HG03060 (cell line): Measurements from ENCODE around the gene ST6GALNAC3.
"Not testable (repeated sequence)": the region's sequence is repeated elsewhere in the genome, so short reads cannot be mapped to it uniquely, and the experiment has no call there.

Source experiments
- ATAC-seq: cut with Tn5 transposase; IDR thresholded peaks from one replicate; pipeline ENCODE4 v1.9.1; 2021; ENCODE audit warnings: low read depth, moderate number of reproducible peaks; ENCODE audit not compliant: unreplicated experiment

The ST6GALNAC3 gene

DNA sequence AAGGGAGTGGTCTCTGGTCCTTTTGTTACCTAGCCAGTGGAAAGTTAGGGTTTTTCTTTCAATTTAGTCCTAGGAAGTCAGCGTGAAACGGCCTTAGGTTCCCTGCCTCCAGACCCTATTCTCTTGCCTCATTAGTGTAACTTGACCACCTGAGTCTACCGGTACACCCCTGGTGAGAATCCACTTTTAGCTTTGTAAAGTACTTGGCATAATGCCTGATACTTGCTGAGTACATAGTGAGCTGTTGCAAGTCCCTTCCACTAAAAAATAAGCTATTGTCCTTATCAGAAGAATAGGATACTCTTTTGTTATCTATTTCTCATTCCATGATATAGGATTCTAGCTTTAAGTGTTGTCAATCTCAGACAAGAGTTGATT, 228.8 kb downstream of the ST6GALNAC3 start:
- ATAC-seq, result no peak

DNA sequence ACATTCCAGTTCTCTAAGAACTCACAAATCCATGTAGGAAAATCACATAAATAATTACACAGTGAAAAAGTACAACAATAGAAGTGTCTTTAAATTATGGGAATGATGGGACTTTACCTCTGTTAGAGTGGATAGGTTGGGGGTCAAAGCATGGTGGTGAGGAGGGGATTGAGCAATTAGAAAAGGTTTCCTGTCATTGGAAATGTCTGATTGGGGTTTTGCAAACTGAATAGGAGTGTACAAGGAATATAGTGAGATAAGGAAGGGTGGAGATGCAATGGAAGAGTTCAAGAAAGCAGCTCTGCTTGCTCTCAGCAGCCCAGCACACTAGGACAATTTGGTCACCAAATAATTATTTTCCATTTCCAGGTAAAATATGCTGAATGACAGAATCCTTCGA, 238.8 kb downstream of the ST6GALNAC3 start:
- ATAC-seq, result no peak

DNA sequence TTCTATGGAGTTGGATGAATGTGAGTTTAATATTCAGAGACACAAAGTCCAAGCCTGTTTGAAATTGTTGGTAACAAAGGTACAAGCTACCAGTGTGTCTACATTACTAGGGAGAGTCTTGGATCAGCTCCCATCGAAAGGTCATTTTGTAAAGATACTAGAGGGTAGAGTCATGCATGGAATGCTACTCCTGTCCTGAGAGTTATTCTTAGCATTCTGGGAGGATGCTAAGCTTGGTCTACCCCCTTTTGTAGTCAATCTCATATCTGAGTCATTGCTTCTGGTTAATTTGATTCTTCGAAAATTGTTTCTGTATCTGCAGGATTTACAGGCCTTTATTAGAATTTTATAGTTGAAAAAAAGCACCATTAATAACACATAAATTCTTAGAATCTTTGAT, 240.2 kb downstream of the ST6GALNAC3 start:
- ATAC-seq, result no peak

DNA sequence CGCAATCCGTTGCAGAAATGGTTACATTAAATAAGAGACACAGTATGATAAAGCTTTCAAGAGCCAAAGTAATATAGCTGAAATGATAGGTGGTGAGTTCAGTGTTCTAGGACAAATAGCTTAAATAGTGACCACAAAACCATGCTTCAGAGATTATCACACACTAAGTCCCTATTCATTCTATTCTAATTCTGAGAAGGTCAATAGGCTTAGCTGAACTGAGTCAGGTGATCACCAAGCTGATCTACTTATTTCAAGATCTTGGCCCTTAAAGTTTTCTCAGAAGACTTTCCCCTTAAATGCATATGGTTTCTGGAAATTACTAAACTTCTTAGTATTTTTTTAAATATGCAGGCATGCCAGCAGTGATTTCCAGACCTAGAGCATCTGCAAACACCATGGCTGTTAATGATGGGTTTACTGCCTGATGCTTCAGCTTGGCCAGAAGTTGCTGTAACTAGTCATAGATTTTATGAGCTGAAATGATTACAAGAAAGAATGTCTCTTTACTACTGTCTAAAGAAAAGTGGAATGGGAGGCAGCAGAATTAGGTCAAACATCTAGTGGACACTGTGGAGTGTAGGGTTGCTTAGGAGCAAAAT, 242.9 kb downstream of the ST6GALNAC3 start:
- no peak for ATAC-seq

DNA sequence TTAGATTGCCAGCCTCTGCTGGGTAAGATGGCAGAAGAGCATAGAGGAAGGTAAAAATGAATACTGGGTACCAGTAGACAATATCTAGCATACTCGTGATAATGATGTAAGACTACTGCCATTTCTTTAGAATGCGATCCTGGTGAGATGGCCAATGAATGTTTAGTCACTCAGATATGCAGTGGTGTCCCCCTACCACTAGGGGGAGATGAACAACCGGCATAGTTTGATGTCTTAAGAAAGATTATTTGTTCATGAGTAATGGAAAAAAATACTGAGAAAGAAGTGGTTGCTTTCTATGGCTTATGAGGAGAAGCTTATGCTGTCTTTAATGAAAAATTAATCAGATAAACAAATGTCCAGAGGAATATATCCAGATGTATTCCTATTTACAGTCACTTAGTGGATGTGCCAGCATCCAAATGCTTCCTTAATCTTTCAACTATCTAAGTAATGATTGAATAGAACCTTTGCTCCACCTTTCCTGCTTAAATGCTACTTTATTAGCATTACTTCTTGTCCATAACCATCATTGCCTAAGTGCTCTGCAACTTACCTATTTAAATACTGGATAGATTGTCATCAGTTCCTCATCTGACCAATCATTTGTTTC, 256.6 kb downstream of the ST6GALNAC3 start:
- ATAC-seq, result peak; percentile 88

DNA sequence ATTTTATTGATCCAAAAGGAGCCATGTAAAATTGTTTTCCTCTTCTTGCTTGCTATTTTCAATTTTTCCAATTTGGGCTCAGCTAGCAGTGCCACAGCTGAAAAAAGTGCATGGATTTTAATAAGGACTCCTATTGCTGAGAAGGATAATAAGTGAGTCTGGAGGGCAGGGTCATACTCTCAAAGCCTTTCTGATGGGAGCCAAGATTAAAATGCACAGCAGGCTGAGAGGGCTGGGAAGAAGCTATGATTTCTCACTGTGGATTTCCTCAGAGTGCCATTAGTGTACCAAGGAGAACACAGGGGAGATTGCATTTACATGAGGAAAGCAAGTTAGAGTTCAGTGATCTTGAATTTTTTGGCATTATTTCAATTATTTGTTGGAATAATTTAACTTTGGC, 261.3 kb downstream of the ST6GALNAC3 start:
- ATAC-seq, result no peak

DNA sequence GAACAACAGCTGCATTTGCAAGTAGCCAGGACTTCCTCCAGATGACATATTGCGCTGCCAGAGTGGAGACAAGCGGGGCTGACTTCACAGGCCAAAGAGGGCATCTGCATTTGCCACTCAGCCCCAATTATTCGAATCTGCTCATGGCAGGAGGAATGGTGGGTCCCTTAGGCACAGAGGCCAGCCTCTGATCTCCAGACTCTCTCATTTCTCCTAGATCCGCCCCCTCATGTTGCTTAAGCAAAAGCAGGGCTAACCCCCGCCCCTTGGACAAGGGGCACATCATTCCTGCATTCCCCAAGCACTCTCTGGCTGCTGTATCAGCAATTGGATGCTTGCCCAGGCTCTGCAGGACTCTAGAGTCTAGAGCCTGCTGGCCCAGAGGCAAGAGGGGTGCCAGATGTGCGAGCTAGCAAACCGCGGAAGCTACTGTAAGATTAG, 262.4 kb downstream of the ST6GALNAC3 start:
- ATAC-seq, result no peak

DNA sequence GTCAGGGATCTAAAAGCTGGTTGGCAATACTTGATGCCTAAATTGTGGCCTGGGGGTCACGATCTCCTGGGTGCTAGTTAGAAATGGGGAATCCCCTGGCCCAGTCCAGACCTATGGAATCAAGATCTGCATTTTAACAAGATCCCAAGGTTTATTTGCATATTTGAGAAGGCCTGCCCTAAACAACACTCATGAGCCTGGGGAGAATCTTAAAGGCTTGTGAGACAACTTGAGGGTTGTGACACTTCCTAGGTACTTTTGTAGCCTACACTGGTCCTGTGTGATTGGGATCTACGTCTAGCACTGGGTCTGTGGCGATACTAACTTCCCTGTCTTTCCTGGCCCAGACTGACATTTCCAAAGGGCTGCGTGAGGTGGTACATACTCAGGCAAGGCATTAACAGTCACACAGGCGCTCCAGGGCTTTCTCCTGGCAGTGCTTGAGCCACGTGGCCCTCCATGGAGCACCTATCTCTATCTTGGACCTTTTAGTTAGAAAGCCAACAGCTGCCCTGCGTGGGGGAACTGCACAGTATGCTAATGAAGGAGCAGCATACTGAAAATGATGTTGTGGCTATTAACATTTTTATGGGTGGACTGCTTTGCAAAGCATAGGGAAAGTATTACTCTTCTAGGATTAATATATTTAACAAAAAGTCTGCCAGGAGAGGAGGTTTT, 263.1 kb downstream of the ST6GALNAC3 start:
- ATAC-seq, result no peak

DNA sequence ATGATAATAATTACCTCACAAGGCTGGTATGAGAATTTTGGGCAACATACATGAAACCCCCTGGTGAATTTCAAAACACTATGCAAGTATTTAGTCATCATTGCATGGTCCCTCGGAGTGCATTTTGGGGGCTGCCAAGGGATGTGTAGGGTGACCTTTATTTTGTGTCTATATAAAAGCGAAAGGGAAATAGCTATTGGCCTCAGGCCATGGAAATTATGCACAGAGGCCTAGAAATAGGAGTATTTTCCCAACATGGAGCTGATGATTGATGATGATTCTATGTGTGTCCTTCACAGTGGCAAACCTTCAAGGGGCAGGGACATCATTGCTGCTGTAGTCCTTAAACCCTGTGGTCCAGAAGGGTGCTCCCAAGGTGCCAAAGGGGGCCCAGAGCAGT, 265.5 kb downstream of the ST6GALNAC3 start:
- ATAC-seq, result no peak

DNA sequence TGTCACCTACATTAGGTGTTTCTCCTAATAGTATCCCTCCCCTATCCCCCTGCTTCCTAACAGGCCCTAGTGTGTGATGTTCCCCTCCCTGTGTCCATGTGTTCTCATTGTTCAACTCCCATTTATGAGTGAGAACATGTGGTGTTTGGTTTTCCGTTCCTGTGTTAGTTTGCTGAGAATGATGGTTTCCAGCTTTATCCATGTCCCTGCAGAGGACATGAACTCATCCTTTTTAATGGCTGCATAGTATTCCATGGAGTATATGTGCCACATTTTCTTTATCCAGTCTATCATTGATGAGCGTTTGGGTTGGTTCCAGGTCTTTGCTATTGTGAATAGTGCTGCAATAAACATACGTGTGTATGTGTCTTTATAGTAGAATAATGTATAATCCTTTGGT, 267.3 kb downstream of the ST6GALNAC3 start:
- not testable (repeated sequence) for ATAC-seq

DNA sequence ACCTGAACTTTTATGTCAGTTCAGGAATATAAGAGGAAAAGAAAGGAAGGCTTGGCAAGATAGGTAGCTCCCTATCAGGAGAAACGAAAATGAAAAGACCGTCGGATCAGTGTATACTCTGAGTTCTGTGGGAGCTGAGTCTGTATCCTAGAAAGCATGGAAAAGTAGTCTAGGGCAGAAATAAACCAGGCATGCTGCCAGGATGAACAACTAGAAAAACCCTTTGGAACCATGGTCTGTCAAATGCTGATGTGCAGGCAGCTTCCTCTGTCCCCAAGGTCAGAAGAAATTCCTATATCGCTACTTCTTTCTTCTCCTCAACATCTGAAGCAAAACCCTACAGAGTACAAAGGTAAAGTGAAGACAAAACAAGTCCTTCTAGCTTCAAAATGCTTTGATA, 268.8 kb downstream of the ST6GALNAC3 start:
- ATAC-seq, result no peak

DNA sequence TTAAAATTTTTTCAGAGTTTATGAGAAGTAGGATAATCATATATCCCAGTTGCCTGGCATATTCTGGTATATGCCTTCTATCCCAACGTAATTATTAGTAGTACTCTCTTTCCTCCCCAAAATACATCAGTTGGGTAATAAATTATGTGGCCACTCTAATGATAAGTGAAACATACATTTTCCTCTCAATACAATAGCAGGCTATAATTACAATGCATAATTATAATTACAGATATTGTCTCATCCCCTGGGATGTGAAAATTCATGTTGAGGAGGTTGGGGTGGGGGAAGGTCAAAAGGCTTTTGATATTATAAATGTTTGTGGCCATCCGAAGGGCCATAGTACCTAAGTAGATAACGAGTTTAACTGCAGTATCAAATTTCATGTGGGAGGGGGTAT, 277.1 kb downstream of the ST6GALNAC3 start:
- ATAC-seq, result no peak

DNA sequence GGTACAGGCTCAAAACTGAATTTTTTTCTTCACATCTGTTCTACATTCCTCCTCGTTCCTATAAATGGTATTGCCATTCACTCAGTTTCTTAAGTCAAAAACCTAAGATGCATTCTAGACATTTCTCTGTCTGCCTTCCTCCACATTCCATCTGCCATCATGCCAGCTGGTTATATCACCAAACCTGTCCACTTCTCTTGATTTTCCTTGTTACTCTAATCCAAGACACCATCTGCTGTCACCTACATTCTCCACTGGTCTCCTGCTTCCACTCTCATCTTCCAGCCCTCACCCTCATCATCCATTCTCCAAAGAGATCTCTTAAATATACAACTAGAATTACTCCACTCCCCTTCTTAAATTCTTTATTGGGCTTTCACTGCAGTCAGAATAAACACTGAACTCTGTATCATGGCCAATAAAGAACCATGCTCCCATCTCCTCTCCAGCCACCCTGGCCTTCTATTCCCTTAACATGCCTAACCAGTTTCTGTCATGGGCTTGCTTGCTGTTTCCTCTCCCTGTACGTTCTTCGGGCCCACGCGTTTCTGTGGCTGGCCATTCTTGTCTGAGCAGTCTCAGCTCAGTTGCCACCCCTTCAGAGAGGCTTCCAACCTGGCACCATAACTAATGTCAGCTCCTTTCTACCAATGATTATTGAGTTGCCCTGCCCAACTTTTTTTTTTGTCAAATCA, 278.3 kb downstream of the ST6GALNAC3 start:
- ATAC-seq, result no peak

DNA sequence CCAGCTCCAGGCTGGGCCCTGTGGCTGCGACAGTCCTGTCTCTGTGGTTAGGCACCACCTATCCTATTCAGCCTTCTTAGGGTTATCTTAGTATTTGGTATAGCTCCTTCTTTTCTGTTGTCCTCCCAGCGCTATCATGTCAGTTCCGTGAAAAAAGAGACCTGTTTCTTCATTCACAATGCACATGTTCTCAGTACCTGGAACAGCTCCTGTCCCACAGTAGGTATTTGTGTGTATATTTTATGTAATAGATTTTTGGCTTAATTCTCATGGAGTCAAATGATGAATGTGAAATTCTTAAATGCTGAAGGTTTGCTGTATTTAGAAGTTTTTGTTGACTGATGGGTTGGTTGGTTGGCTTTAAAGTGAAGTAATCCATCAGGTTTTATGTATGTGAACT, 279.7 kb downstream of the ST6GALNAC3 start:
- ATAC-seq, result no peak

DNA sequence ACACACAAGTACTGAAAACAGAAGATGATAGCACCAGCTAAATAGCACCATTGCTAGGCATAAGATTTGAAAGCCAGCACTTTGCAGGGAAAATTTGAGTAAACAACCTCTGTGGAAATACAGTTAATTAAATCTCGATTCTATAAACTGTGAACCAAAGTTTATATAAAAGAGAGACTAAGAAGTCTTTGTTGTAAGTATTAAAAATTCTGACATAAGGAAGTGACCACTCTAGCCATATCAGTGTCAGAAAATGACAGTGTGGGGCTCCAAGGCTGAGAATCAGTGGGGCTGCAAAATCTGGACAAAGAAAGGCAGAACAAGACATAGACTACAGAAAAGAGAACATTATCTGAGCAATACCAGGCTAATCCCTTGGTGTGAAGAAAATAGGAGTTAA, 292.2 kb downstream of the ST6GALNAC3 start:
- no peak for ATAC-seq

DNA sequence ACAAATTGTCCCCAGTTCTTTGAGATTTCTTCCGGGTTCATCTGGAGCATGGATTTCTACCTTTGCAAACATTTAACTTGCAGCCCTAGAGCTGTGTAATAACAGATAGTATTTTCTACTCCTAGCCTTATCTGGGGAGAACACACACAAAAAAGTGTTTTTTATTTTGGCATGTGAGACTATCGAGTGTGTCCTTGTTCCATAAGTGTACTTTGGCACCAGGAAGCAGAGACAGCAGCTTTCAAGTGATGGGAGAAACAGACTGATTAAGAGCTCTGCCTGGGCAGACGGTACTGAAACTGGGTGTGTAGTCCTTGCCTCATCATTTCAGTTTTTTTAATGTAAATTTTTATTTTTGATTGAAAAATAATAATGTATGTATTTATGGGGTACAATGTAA, 297.4 kb downstream of the ST6GALNAC3 start:
- no peak for ATAC-seq

DNA sequence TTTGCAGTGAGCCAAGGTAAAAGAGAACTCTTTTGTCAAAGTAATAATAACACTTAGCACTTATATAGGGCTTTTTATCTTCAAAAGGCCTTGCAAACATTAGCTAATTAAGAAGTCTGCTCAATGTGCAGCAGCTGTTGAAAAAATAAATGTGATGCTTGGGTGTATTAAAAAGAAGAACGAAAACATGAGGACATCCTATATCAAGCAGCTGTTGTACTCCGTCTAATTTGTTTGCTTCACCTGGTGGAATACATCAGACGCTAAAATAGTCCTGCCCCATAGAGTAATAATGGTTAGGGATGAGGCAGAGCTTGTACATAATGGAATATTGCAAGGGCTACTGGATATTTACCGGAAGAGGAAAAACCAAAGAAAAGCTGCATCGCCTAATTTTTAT, 299.5 kb downstream of the ST6GALNAC3 start:
- no peak for ATAC-seq

DNA sequence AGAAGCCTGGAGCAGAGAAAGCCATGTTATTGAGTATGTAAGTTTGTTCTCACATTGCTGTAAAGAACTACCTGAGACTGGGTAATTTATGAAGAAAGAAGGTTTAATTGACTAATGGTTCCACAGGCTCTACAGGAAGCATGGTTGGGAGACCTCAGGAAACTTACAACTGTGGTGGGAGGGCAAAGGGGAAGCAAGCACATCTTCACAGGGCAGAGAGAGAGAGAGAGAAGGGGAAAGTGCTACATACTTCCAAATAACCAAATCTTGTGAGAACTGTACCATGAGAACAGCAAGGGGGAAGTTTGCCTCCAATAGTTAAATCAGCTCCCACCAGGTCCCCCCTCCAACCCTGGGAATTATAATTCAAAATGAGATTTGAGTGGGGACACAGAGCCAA, 302.7 kb downstream of the ST6GALNAC3 start:
- no peak for ATAC-seq

DNA sequence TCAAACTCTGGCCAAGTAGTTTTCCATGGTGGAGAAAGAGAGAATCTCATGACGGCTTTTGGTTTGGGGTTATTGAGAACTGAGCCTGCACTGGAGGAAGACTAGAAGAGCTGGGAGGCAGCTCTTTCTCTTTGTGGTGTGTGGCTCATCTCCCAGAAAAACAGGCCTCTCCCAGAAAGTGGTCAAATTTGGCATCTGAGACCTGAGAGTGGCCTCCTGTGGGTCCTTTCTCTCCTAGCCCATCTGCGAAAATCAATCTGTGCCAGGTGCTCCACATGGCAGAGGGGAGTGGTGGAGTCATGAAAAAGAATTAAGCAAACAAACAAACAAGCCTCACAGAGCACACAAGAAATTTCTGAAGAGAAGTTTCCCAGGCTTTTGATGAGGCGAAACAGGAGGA, 305.0 kb downstream of the ST6GALNAC3 start:
- ATAC-seq, result no peak

DNA sequence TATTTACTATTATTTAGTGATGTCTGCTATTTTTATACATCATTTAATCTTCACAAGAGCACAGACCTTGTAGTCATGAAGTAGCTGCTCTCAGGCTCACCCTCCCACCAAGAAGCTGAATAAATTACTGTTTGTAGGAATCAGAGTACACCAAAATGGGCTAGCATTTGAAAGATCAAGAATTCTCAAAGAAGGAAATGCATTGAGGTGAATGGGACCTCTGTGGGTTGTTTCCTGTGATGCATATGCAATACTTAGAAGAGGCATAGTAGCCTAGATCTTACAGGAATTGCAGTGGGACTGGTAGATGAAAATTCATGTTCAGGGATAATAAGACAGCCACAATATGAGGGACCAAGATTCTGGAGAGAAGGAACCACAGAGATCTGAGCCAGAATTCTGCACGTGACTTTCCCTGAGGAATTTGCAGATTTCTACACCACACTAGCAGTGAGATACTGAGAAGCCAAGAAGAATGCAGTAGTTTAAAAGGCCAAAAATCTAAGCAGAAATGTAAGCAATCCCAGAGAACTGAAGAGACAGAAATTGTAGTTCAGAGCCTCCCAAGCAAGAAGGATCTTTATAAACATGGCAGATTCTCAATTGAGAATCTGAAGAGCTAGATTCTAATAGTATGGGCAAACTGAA, 307.0 kb downstream of the ST6GALNAC3 start:
- ATAC-seq, result no peak

DNA sequence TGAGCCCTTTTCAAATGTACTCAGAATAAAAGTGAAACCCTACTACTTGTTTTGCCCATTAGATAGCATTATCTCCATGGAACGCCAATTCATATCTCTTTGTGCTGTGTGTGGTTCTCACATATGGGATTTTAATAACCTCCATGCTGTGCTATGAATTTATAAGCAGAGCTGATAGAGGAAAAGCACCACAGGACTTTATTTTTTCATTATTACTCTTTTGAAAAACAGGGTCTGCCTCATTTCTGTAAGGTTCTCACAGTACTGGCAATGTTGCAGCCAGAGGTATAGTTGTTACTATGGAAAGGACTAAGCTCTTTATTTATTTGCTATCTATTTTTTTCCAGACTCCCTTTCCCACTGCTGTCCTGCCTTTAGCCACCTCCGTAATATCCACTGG, 313.7 kb downstream of the ST6GALNAC3 start:
- ATAC-seq, result no peak
